Astrocyte of the hippocampus (primary cell): ENCODE data around the gene LRP5.
"Not testable (repeated sequence)": the region's sequence is repeated elsewhere in the genome, so short reads cannot be mapped to it uniquely, and the experiment has no call there.

Experiments used
- DNase-seq: peaks from one replicate; pipeline ENCODE4 v3.0.0; 2011; ENCODE audit warnings: low read depth, low spot score

LRP5 gene

DNA sequence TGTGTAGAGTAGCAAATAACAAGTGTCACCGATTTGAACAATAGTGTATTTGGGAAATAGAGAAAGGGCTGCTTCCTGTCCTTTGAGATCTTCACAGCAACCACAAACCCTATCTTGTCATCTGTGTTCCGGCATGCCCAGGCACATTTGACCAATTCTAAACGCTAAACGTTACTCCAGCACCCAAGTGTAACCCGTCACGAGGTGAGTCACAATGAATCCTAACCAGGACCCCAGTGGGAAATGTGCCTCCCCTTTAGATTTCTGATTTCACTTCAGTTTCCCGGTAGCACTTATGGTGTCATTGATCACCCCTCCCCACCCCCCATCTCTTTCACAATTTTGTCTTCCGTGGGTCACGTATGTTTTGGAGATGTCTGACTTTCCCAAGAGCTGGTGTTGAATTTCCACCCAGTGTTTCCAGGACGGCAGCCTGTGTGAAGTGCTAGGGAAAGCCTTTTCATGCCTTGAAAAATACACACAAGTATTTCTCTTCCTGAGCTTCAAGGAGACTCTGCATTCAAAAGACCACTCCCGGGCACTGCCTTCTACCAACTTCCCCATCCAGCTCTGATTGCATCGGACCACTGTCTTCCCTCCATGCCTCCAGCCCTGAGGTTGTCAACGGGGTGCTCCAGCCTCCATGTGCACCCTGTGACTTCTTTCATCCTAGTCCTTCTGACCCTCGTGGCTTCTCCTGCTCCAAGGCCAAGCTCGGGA, 30.1 kb upstream of the LRP5 start:
- no peak for DNase-seq

DNA sequence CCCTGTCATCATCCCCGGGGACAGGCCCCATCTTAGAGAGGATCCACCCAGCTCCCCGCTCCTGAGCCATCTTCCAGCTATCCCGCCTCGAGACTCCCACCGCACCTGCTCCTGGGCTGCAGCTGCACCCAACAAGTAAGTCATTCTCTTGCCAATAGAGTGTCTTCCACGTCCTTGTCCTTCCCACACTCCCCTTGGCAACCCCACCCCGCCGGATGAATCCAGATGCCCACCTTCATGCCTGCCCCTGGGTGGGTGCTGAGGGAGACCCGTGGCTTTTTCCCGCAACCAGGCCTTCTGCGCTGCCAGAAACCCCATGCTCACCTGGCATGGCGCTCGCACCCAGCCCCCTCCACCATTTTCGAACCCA, 29.5 kb upstream of the LRP5 start:
- no peak for DNase-seq

GRCh38 chr11:68284588-68284987, 27.8 kb upstream of the LRP5 start:
- DNase-seq: not testable (repeated sequence)

- DNase-seq: no peak
Measured at GRCh38 chr11:68287419-68287818, 25.0 kb upstream of the LRP5 start.

- no peak for DNase-seq
Measured at GRCh38 chr11:68289456-68289855, 22.9 kb upstream of the LRP5 start.

DNA sequence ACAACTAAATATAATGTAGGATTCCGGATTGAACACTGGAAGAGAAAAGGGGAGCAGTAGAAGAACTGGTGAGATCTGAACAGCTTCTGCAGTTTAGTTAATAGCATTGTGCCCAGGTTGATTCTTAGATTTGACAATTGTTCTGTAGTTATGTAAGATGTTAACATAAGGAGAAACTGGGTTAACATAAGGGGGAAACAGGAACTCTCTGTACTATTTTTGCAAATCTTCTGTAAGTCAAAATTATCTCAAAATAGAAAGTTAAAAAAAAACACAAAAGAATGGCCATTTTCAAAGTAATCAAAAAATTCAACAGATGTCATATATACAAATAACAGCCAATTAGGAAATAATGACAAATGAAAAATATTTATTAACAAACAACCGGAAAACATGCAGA, 18.7 kb upstream of the LRP5 start:
- no peak for DNase-seq

GRCh38 chr11:68295271-68295670, 17.1 kb upstream of the LRP5 start:
- DNase-seq: no peak

GRCh38 chr11:68295940-68296339, 16.5 kb upstream of the LRP5 start:
- DNase-seq: no peak

GRCh38 chr11:68296344-68297051, 15.9 kb upstream of the LRP5 start:
- DNase-seq: no peak

DNA sequence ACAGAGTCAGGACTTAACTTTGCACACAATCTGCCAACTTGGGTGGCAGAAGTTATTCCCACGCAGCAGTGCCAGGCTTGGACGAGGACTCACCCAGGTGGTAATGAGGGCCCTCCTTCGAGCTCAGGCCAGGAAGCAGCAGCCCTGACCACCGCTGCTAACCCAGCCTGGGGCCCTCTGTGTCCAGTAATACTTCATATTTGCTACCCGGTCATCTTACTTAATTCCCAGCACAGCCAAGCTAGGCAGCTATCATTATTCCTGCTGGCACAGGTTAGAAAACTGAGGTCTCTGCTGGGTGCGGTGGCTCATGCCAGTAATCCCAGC, 15.4 kb upstream of the LRP5 start:
- DNase-seq: no peak

DNA sequence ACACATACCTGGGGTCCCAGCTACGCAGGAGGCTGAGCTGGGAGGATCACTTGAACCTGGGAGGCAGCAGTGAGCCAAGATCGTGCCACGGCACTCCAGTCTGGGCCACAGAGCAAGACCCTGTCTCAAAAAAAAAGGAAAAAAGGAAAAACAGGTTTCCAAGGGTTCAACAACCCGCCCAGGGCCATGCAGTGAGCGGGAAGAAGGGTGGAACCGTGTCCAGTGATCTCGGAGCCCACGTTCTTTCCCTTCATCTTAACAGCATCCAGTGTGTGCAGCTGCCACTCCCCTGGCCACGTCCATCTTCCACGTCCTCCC, 14.9 kb upstream of the LRP5 start:
- no peak for DNase-seq

GRCh38 chr11:68297812-68298658, 14.4 kb upstream of the LRP5 start:
- peak; percentile 89 for DNase-seq

GRCh38 chr11:68298659-68299516, 13.5 kb upstream of the LRP5 start:
- no peak for DNase-seq

DNA sequence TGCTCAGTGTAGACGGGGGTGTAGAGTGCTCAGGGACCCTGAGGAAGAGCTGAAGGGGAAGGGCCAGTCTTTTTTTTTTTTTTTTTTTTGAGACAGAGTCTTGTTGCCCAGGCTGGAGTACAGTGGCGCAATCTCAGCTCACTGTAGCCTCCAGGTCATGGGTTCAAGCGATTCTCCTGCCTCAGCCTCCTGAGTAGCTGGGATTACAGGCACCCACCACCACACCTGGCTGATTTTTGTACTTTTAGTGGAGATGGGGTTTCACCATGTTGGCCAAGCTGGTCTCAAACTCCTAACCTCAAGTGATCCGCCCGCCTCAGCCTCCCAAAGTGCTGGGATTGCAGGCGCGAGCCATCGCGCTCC, 12.9 kb upstream of the LRP5 start:
- not testable (repeated sequence) for DNase-seq

DNA sequence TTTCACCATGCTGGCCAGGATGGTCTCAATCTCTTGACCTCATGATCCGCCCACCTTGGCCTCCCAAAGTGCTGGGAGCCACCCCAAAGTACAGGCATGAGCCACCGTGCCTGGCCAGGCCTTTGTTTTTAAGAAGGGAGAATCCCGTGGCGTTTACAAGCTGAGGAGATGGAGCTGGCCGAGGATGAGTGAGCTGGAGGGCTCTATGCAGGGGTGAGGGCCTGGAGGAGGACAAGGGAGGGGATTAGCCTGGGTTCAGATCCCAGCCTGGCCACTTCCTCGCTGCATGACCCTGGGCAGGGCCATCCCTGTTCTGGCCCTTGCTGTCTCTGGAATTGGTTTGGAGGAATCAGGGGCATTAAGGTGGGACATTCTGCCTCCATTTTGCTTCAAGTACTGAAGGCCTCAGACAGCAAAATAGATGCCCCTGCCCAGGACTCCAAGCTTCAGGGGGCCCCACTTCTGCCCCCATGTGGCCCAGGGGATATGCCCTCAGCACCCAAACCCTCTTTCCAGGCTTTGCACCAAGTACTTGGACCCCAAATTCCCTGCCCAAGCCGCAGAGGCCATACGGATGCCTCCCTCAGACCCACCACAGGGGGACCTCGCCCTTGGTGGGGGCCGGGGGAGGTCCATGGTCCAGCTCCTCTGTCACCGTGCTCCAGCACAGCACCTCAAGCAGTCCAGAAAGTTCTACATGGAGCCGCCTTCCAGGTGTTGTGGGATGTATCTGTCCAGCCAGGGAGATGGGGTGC, 12.1 kb upstream of the LRP5 start:
- no peak for DNase-seq

DNA sequence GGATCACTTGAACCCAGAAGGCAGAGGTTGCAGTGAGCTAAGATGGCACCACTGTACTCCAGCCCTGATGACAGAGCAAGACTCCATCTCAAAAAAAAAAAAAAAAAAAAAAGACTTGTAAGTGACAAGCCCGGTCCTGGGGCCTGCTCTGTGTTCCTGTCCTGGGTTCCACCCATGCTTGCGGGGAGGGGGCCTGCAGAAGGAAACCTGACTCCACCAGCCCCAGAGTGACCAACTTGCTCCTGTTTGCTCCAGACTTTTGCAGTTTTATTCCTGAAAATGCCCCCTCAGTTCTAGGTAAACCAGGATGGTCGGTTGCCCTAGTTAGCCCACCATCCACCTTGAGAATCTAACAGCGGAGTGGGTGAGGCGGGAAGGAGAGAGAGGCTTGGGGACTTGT, 10.1 kb upstream of the LRP5 start:
- no peak for DNase-seq

- peak; percentile 45 for DNase-seq
Measured at GRCh38 chr11:68302670-68303069, 9.7 kb upstream of the LRP5 start.

DNA sequence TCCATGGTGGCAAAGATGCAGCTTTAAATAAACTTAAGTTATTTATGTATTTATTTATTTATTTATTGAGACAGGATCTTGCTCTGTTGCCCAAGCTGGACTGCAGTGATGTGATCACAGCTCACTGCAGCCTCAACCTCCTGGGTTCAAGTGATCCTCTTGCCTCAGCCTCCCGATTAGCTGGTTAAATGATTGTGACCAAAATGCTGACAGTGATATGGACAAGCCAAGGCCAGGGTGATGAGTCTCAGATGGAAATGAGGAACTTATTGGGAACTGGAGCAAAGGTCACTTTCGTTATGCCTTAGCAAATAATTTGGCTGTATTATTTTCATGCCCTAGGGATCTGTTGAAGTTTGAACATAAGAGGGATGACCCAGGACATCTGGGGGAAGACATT, 9.3 kb upstream of the LRP5 start:
- no peak for DNase-seq

DNA sequence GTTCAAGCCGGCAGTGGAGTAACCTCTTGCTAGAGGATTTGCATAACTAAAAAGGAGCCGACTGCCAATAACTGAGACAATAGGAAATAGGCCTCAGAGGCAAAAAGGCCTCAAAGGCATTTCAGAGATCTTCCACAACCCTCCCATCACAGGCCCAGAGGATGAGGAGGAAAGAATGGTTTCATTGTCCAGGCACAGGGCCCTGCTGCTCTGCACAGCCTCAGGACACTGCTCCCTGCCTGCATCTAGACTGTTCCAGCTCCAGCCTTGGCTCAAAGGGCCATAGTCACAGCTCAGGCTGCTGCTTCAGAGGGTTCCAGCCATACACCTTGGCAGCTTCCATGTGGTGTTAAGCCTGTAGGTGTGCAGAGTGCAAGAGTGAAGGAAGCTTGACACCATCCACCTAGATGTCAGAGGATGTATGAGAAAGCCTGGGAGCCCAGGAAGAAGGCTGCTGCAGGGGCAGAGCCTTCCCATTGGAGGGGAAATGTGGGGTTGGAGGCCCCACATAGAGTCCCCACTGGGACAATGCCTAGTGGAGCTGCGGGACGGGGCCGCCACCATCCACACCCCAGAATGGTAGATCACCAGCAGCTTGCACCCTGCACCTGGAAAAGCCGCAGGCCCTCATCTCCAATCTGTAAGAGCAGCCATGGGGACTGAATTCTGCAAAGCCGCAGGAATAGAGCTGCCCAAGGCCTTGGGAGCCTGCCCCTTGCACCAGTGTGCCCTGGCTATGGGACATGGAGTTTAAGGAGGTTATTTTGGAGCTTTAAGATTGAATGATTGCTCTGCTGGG, 8.2 kb upstream of the LRP5 start:
- no peak for DNase-seq

DNA sequence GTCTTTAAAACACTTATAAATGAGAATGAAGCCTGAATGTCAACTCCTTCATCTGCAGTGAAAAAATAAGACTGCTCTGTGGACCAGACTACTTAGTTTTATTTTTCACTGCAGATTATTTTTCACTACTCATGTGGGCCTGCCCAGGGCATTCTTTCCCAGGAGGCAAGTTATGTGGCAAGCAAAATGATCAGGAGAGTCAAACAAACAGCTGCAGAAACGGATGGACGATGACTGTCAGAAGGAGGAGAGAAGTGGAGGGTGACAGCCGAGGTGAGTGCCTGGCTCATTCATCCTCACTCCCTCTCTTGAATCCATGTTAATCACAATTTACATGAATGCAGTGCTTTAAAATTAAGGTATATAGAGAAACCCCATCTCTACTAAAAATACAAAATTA, 5.8 kb upstream of the LRP5 start:
- DNase-seq: no peak

DNA sequence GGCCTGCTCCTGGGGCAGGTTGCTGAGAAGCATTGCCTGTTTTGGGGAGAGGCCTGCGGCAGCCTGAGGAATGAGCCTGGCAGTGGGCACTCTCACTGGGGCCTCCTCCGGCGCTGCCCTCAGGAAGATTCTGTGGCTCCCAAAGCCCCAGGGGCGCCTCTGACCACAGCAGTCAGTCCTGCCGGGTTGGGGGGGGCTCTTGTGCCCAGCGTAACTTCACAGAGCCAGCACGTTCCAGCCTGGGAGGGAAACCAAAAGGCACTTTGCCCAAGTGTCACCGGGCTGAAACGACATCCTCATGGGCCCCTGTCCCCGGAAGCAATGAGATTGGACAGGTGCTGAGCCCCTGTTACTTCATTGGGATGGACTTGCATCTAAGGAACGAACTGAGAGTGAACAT, 4.3 kb upstream of the LRP5 start:
- no peak for DNase-seq
